ENCODE measurements around the gene SRCIN1. TPM values are rescaled to one million over a fixed set of nuclear protein-coding genes. Genes with fewer than 3 reads are reported as not detected.

The SRCIN1 gene
- total RNA-seq, 2 experiments from 2014 or later, result 0.06 TPM; not detected in 1

DNA sequence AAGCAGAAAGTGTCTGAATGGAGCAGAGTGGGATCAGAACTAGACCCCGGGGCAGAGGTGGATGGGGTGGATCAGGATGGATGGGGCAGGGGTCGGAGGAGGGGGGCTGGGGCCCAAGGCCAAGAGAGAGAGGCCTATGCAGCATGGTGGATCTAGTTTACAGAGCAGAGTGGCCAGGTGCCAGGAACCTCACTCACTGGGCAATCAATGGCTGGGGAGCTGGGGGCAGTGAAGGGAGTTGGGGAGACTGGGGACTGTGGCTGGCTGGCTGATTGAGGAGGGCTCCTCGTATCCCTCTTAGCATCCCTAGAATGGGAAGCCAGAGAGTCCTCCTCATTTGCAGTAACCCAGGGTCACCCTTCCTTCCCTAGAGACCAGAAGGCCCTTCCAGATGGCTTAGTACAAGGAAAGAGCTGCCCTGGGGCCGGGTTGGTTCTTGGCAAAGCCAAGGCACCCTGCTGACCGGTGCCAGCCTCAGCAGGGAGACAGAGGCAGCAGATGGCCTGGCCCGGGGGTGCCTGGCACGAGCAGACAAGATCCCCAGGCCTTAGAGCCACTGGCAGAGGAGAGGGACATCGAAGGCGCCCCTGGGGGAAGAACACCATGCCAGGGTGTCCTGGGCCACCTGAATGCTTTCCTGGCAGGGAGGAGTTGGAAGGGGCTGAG, 36.8 kb downstream of the SRCIN1 start:
- Mint-ChIP-seq H3K4me3 (no peak overlapping the region), H3K4me1 (peaks cover 1% of the 10 kb centered on the region), H3K27me3 (peaks cover 73% of the 10 kb centered on the region), H3K27ac (no peak overlapping the region), H3K9me3 (no peaks in the 10 kb centered on the region), H3K36me3 (ENCODE audit: low read depth) (no peaks in the 10 kb centered on the region)
- DNase-seq, result no peak
- CTCF ChIA-PET, result interaction anchor here (1.0 to 1.1 kb wide), 2 partner anchors 11 to 19 kb away, joined by 3 read pairs; no protein-coding TSS in a partner anchor
- POLR2A ChIA-PET, result no interaction called here

DNA sequence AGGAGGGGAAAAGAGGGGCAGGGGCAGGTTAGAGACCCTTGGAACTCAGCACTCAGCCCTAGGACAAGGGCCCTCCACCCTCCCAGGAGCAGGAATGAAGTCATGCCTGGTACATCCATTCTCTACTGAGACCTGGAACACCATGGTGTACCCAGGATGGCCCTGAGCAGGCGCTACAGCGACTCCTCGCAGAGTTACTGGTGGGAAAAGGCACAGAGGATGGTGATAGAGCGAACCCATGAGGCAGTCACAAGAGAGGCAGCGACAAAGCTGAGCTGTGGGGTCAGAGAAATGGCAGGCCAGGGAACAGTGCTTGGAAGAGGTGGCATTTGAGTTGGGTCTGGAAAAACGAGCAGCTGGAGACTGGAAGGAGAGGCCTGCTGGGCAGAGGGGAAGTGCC, 37.5 kb downstream of the SRCIN1 start:
- H3K27ac Mint-ChIP-seq, result no peak overlapping the region
- H3K4me3 Mint-ChIP-seq, result no peak overlapping the region
- no peaks in the 10 kb centered on the region for H3K9me3 Mint-ChIP-seq
- H3K4me1 Mint-ChIP-seq, result peaks cover 1% of the 10 kb centered on the region
- peaks cover 73% of the 10 kb centered on the region for H3K27me3 Mint-ChIP-seq
- CTCF ChIA-PET, result interaction anchor here (1.0 to 1.1 kb wide), 2 partner anchors 10 to 20 kb away, joined by 3 read pairs; no protein-coding TSS in a partner anchor
- DNase-seq, result no peak
- POLR2A ChIA-PET, result no interaction called here
- H3K36me3 Mint-ChIP-seq (ENCODE audit: low read depth), result no peaks in the 10 kb centered on the region

DNA sequence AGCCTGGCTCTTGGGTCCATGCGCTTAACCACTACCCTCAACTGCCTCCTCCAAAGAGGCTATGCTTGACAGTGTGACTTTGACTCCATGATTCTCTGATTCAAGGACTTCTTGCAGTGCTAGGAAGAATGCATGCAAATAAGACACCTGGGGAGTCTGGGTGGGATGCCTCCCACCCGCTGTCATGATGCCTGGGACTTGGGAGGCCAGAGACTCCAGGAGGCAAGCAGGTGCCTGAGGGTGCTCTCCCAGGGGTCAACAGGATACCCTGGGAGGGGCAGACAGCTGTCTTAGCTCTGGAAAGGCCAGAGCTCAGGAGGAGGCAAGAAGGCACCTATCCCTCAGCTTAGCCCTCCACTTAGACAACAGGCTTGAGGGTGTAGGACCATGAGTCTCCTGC, 38.4 kb downstream of the SRCIN1 start:
- H3K4me3 Mint-ChIP-seq, result no peak overlapping the region
- DNase-seq, result no peak
- H3K4me1 Mint-ChIP-seq, result no peaks in the 10 kb centered on the region
- CTCF ChIA-PET, result interaction anchor here (1.3 to 1.6 kb wide), 4 partner anchors 9 to 58 kb away, joined by 4 to 6 read pairs (median 4); no protein-coding TSS in a partner anchor
- POLR2A ChIA-PET, result no interaction called here
- H3K9me3 Mint-ChIP-seq, result no peaks in the 10 kb centered on the region
- H3K27me3 Mint-ChIP-seq, result peaks cover 78% of the 10 kb centered on the region
- H3K36me3 Mint-ChIP-seq (ENCODE audit: low read depth), result no peaks in the 10 kb centered on the region
- H3K27ac Mint-ChIP-seq, result no peak overlapping the region

DNA sequence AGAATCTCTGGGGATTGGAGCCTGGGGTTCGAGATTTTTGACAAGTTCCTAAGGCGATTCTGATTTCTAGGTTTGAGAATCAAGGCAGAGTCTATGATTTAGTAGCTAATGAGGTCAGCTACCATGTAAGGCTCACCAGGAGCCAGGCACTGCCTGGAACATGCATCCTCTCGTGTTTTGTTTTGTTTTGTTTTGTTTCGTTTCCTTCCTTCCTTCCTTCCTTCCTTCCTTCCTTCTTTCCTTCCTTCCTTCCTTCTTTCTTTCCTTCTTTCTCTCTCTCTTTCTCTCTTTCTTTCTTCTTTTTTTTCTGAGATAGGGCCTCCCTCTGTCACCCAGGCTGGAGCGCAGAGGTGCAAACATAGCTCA, 39.1 kb downstream of the SRCIN1 start:
- POLR2A ChIA-PET, result no interaction called here
- no peak overlapping the region for H3K4me3 Mint-ChIP-seq
- CTCF ChIA-PET, result interaction anchor here (1.3 to 1.6 kb wide), 4 partner anchors 8 to 57 kb away, joined by 4 to 6 read pairs (median 4); no protein-coding TSS in a partner anchor

DNA sequence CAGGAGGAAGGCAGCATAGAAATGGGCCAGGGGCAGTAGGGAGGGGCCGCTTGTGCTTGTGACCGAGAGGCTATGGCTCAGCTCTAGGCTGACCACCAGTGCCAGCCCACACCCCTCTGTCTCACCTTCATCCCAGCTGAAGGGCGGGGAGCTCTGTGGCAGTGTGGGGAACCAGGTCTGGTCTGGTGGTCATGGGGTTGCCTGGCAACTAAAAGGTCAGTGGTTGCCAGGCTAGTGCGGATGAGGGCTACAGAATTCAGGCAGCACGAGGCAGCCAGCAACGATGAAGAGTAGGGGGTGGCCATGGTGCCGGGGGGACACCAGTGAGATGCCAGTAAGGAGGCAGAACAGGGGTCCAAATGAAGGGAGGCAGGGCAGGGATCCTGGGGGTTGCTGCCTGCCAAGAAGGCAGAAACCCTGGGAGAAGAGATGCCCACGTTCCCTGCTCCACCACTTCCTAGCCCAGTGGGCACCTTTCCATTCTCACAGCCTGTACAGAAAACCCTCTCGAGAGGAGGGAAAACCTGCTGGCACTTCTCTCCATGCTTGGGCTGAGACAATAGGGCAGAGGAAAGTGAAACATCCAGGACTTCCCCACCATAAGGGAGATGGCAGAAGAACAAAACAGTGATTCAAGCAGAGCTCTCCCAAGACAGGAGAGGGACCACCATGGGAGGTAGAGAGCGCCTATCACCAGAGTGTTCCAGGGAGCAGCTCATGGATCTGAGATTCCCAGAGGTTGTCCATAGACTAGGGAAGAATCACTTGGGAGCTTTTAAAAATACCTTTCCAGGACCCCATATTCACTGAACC, 39.7 kb downstream of the SRCIN1 start:
- no peaks in the 10 kb centered on the region for H3K4me1 Mint-ChIP-seq
- POLR2A ChIA-PET, result no interaction called here
- no peak overlapping the region for H3K27ac Mint-ChIP-seq
- CTCF ChIA-PET, result interaction anchor here (1.1 to 1.6 kb wide), 4 partner anchors 8 to 57 kb away, joined by 3 to 6 read pairs (median 4); no protein-coding TSS in a partner anchor
- H3K36me3 Mint-ChIP-seq (ENCODE audit: low read depth), result no peaks in the 10 kb centered on the region
- H3K9me3 Mint-ChIP-seq, result no peaks in the 10 kb centered on the region
- no peak overlapping the region for H3K4me3 Mint-ChIP-seq
- no peak for DNase-seq
- peaks cover 75% of the 10 kb centered on the region for H3K27me3 Mint-ChIP-seq

More for the DNA sequence above, 39.1 kb downstream of the SRCIN1 start:
- H3K27me3 Mint-ChIP-seq, result peaks cover 77% of the 10 kb centered on the region
- H3K27ac Mint-ChIP-seq, result no peak overlapping the region
- H3K36me3 Mint-ChIP-seq (ENCODE audit: low read depth), result no peaks in the 10 kb centered on the region
- no peaks in the 10 kb centered on the region for H3K9me3 Mint-ChIP-seq
- no peak for DNase-seq
- H3K4me1 Mint-ChIP-seq, result no peaks in the 10 kb centered on the region

DNA sequence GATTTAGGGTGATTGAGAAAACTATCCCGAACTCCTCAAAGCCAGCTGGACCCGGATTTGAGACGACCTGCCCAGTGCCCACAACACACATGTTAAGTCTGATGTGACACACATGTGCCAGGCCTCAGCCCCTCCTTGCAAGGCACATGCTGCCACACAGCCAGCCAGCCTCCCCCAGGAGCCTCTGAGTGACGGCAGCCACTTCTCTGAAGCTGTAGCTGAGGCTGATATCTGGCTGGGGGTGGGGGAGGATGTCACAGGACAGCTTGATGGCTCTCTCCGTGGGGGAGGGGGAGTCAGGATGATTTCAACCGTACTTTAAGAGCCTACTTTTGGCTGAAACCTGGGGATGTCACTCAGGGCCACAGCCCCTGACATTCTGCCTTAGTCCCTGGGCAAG, 40.9 kb downstream of the SRCIN1 start:
- Mint-ChIP-seq H3K36me3 (ENCODE audit: low read depth) (peaks cover 2% of the 10 kb centered on the region), H3K9me3 (no peaks in the 10 kb centered on the region), H3K27me3 (peaks cover 75% of the 10 kb centered on the region), H3K27ac (no peak overlapping the region), H3K4me3 (no peak overlapping the region), H3K4me1 (peaks cover 7% of the 10 kb centered on the region)
- POLR2A ChIA-PET, result no interaction called here
- CTCF ChIA-PET, result interaction anchor here (1.1 kb wide), 1 partner anchor 25 kb away, joined by 3 read pairs; no protein-coding TSS in a partner anchor
- DNase-seq, result no peak

DNA sequence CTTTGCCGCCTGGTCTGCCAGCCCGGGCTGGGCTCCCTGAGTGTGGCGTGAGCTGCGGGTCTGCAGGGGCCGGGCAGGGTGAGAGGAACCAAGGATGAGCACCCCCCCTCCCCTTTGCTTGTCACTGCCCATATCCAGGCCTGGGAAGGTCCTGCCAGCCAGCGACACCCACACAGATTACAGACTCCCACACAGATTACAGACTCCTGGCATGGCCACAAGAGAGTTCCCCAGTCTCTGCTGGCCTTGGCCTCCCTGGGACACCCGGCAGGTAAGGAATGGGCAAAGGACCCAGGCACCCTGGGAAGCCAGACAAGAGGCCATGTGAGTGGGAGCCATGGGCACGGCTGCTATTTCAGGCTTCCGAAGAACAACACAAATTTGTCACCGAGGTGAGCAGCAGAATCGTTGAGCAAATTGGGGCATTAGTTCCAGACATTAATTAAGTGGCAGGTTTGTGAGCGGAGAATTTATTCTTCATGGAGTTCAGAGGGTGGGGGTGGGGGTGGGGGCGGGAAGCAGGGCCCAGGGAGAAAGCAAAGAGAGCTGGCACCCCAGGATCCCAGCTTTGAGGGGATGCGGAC, 41.4 kb downstream of the SRCIN1 start:
- peaks cover 2% of the 10 kb centered on the region for H3K36me3 Mint-ChIP-seq (ENCODE audit: low read depth)
- H3K4me3 Mint-ChIP-seq, result no peak overlapping the region
- peaks cover 74% of the 10 kb centered on the region for H3K27me3 Mint-ChIP-seq
- peaks cover 8% of the 10 kb centered on the region for H3K4me1 Mint-ChIP-seq
- CTCF ChIA-PET, result no interaction called here
- POLR2A ChIA-PET, result no interaction called here
- no peak for DNase-seq
- H3K27ac Mint-ChIP-seq, result no peak overlapping the region
- H3K9me3 Mint-ChIP-seq, result no peaks in the 10 kb centered on the region

DNA sequence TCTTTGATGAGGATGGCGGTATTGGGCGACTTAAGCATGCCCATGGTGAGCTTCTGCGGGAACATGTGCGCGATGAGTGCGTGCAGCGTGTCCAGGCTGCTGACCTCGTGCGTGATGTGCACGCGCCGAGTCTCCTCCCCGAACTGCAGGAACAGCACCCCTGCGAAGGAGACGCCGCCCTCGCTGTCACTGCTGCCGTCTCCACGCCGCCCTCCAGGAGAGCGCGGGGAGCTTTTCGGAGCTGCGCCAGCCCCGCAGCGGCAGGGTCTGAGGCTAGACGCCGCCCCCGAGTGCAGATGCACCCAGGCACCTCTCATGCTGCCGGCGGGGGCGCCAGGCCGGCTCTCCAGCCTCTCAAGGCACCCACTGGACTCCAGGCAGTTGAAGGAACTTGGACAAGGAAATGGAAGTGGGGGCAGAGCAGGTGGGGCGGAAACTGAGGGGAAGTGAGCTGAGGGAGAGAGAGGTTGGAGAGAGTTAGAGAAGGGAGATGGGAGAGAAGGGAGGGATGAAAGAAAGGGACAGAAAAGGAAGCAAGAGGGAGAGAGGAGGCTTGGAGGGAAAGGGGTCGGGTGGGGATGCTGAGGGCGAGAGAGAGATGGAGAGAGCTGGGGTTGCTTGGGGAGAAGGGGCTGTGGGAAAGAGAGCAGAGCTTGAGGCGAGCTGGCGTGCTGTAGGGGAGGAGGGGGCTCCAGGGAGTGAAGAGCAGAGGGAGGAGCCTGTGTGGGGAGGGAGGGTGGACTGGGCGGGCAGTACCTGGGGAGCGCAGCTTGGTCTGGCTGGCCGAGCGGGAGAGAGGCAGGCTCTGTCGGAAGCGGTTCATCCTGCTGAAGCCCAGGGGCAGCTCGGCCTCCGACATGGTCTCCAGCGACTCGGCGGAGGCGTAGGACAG, 42.1 kb downstream of the SRCIN1 start:
- Mint-ChIP-seq H3K27ac (no peak overlapping the region), H3K36me3 (ENCODE audit: low read depth) (peaks cover 2% of the 10 kb centered on the region), H3K9me3 (no peaks in the 10 kb centered on the region), H3K27me3 (peaks cover 75% of the 10 kb centered on the region), H3K4me3 (no peak overlapping the region), H3K4me1 (peaks cover 15% of the 10 kb centered on the region)
- CTCF ChIA-PET, result interaction anchor here (0.9 kb wide), 1 partner anchor 117 kb away, joined by 3 read pairs; no protein-coding TSS in a partner anchor
- DNase-seq, result no peak
- POLR2A ChIA-PET, result no interaction called here

DNA sequence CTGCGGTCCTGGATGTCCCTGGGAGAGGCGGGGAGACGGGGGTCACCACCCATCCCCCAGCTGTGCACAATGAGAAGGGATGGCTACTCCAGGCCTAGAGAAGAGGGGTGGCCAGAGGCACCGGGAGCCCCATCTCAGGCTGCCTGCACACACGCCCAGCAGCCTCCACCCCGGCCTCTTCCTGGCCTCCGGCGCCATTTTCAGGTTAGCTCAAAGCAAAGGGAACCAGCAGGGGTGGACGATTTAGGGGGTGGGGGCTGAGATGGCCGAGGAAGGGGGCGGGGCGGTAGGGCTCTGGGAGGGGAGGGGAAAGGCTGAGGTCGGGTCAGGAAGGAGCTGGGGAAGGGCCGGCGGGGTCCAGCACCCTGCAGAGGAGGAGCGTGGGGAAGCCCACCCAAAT, 42.8 kb downstream of the SRCIN1 start:
- Mint-ChIP-seq H3K9me3 (no peaks in the 10 kb centered on the region), H3K27me3 (peaks cover 70% of the 10 kb centered on the region), H3K4me1 (peaks cover 20% of the 10 kb centered on the region), H3K27ac (no peak overlapping the region), H3K36me3 (ENCODE audit: low read depth) (peaks cover 2% of the 10 kb centered on the region), H3K4me3 (no peak overlapping the region)
- POLR2A ChIA-PET, result no interaction called here
- CTCF ChIA-PET, result interaction anchor here (0.9 kb wide), 1 partner anchor 116 kb away, joined by 3 read pairs; no protein-coding TSS in a partner anchor
- DNase-seq, result no peak

DNA sequence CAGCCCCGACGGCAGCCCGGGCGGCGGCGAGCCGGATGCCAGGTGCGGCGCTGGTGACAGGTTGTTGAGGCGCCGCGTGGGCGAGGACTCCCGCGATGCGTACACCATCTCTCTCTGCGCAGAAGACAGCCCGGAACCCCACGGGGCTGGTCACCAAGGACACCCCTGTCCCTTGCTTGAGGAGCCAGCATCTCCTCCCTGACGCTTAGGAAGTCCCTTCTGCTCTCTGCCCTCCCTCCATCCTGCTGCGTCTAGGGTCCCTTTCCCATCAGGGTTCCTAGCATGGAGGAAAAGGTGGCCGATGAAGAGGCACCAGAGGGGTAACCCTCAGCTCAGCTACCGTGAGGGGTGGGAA, 43.6 kb downstream of the SRCIN1 start:
- CTCF ChIA-PET, result interaction anchor here (0.5 kb wide), 1 partner anchor 187 kb away, joined by 4 read pairs; no protein-coding TSS in a partner anchor

DNA sequence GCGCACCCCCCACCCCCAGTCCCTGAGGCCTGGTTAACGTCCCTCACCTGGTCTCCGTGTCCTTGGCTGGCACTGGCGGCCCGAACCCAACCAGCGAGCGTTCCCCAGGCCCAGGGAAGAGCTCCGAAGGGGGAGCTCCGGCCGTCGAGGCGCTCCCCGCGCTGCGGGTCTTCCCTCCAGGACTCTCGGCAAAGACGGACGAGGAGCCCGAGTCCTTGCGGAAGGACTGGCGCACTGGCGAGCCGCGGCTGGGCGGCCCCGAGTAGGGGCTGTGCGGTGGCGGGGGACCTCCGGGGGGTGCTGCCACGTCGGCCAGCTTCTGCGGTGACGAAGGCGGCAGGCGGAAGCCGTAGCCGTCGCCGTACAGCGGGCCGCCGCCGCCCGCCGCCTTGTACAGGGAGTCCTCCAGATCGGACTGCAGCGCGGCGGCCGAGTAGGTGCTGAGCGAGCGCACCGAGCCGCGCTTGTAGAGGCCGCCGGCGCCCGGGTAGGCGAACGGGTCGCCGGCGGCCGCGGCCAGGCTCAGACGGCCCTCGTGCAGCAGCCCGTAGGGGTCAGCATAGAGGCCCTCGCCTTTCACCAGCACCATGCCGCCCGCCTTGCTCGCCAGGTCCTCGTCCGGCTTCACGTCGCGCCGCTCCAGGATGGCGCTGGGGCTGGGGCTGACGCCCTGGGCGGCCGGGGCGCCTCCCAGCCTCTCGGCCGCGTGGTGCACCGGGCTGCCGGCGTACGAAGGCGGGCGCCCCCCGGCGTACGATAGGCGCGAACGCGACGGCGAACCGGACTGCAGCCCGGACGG, 44.1 kb downstream of the SRCIN1 start:
- peaks cover 64% of the 10 kb centered on the region for H3K27me3 Mint-ChIP-seq
- H3K4me1 Mint-ChIP-seq, result peaks cover 24% of the 10 kb centered on the region
- H3K4me3 Mint-ChIP-seq, result no peak overlapping the region
- no peaks in the 10 kb centered on the region for H3K9me3 Mint-ChIP-seq
- no peak overlapping the region for H3K27ac Mint-ChIP-seq
- ChIA-PET POLR2A (no interaction called here), CTCF (interaction anchor here (0.5 to 1.7 kb wide), 4 partner anchors 15 to 188 kb away, joined by 3 to 6 read pairs (median 5); no protein-coding TSS in a partner anchor)
- DNase-seq, result no peak
- H3K36me3 Mint-ChIP-seq (ENCODE audit: low read depth), result peaks cover 2% of the 10 kb centered on the region

More for the DNA sequence above, 43.6 kb downstream of the SRCIN1 start:
- no peak overlapping the region for H3K27ac Mint-ChIP-seq
- DNase-seq, result no peak
- peaks cover 2% of the 10 kb centered on the region for H3K36me3 Mint-ChIP-seq (ENCODE audit: low read depth)
- H3K27me3 Mint-ChIP-seq, result peaks cover 69% of the 10 kb centered on the region
- H3K4me3 Mint-ChIP-seq, result no peak overlapping the region
- POLR2A ChIA-PET, result no interaction called here
- H3K4me1 Mint-ChIP-seq, result peaks cover 24% of the 10 kb centered on the region
- no peaks in the 10 kb centered on the region for H3K9me3 Mint-ChIP-seq

Measured in activated CD4-positive, alpha-beta T cell treated with anti-CD3 and anti-CD28 coated beads, Interleukin-2, amount 10 ng/mL, durations not matched to agents 7 days and 5 days (primary cell).